ENCODE data around the gene TSSC4. TPM values are rescaled to one million over a fixed set of nuclear protein-coding genes. Genes with fewer than 3 reads are reported as not detected.

TSSC4 gene
- total RNA-seq, 4 donors from 2014 or later = 54.8 to 70.2 (median 66.3) TPM

GRCh38 chr11:2368178-2368850 lies 32.2 kb upstream of the TSSC4 start:
- H3K9me3 ChIP-seq = no peaks in the 10 kb centered on the region
- peaks cover 0 to 16% (median 0%) of the 10 kb centered on the region in 3 donors for H3K4me1 ChIP-seq
- no peaks in the 10 kb centered on the region for H3K36me3 ChIP-seq
- no peak overlapping the region for H3K27ac ChIP-seq
- ATAC-seq = no peak
- no peak overlapping the region for H3K4me3 ChIP-seq
- WGBS, 2 donors (ENCODE audit: low coverage in 1 of 2) = 90% methylated on average over 2 of the region's 7 CpGs; no CpG with 5 or more reads in 1 of the 2 donors
- no peak for TF ChIP-seq POLR2AphosphoS5 (IDR thresholded peaks at IDR 0.05)
- no peak for TF ChIP-seq POLR2A (IDR thresholded peaks at IDR 0.05)
- TF ChIP-seq EP300 (IDR thresholded peaks at IDR 0.05) = no peak
- TF ChIP-seq, protein P1, sequence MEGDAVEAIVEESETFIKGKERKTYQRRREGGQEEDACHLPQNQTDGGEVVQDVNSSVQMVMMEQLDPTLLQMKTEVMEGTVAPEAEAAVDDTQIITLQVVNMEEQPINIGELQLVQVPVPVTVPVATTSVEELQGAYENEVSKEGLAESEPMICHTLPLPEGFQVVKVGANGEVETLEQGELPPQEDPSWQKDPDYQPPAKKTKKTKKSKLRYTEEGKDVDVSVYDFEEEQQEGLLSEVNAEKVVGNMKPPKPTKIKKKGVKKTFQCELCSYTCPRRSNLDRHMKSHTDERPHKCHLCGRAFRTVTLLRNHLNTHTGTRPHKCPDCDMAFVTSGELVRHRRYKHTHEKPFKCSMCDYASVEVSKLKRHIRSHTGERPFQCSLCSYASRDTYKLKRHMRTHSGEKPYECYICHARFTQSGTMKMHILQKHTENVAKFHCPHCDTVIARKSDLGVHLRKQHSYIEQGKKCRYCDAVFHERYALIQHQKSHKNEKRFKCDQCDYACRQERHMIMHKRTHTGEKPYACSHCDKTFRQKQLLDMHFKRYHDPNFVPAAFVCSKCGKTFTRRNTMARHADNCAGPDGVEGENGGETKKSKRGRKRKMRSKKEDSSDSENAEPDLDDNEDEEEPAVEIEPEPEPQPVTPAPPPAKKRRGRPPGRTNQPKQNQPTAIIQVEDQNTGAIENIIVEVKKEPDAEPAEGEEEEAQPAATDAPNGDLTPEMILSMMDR (IDR thresholded peaks at IDR 0.05) = no peak
- H3K27me3 ChIP-seq = no peaks in the 10 kb centered on the region

GRCh38 chr11:2368851-2369180 lies 31.7 kb upstream of the TSSC4 start:
- WGBS, 2 donors (ENCODE audit: low coverage in 1 of 2) = 20% methylated on average over 1 of the region's 10 CpGs; no CpG with 5 or more reads in 1 of the 2 donors
- ATAC-seq = no peak

GRCh38 chr11:2369320-2369719 lies 31.2 kb upstream of the TSSC4 start:
- no peaks in the 10 kb centered on the region for H3K9me3 ChIP-seq
- ATAC-seq = no peak
- no peak overlapping the region for H3K27ac ChIP-seq
- WGBS, 2 donors (ENCODE audit: low coverage in 1 of 2) = 85 to 86% methylated on average over 4 to 11 of the region's 12 CpGs
- H3K4me1 ChIP-seq = peaks cover 0 to 16% (median 0%) of the 10 kb centered on the region in 3 donors
- no peak overlapping the region for H3K4me3 ChIP-seq
- H3K36me3 ChIP-seq = no peaks in the 10 kb centered on the region
- TF ChIP-seq POLR2AphosphoS5 (IDR thresholded peaks at IDR 0.05) = no peak
- no peak for TF ChIP-seq POLR2A (IDR thresholded peaks at IDR 0.05)
- TF ChIP-seq EP300 (IDR thresholded peaks at IDR 0.05) = no peak
- TF ChIP-seq, protein P1 (IDR thresholded peaks at IDR 0.05) = no peak
- no peaks in the 10 kb centered on the region for H3K27me3 ChIP-seq

More at GRCh38 chr11:2368851-2369180, 31.7 kb upstream of the TSSC4 start:
- H3K27me3 ChIP-seq = no peaks in the 10 kb centered on the region
- no peak overlapping the region for H3K4me3 ChIP-seq
- H3K36me3 ChIP-seq = no peaks in the 10 kb centered on the region
- no peak overlapping the region for H3K27ac ChIP-seq
- no peaks in the 10 kb centered on the region for H3K9me3 ChIP-seq
- H3K4me1 ChIP-seq = peaks cover 0 to 16% (median 0%) of the 10 kb centered on the region in 3 donors
- TF ChIP-seq POLR2AphosphoS5 (IDR thresholded peaks at IDR 0.05) (no peak), EP300 (IDR thresholded peaks at IDR 0.05) (no peak), POLR2A (IDR thresholded peaks at IDR 0.05) (no peak)
- TF ChIP-seq, protein P1 (IDR thresholded peaks at IDR 0.05) = no peak

GRCh38 chr11:2369896-2370295 lies 30.7 kb upstream of the TSSC4 start:
- Histone ChIP-seq H3K27me3 (no peaks in the 10 kb centered on the region), H3K36me3 (no peaks in the 10 kb centered on the region), H3K9me3 (no peaks in the 10 kb centered on the region), H3K4me1 (peaks cover 0 to 16% (median 0%) of the 10 kb centered on the region in 3 donors), H3K27ac (no peak overlapping the region), H3K4me3 (no peak overlapping the region)
- TF ChIP-seq POLR2AphosphoS5 (IDR thresholded peaks at IDR 0.05) (no peak), POLR2A (IDR thresholded peaks at IDR 0.05) (no peak), EP300 (IDR thresholded peaks at IDR 0.05) (no peak)
- TF ChIP-seq, protein P1 (IDR thresholded peaks at IDR 0.05) = no peak
- 100% methylated on average over 1 of the region's 9 CpGs; no CpG with 5 or more reads in 1 of the 2 donors for WGBS, 2 donors (ENCODE audit: low coverage in 1 of 2)
- ATAC-seq = no peak

Data from gastroesophageal sphincter (tissue), 4 donors.